CD14-positive monocyte (primary cell): ENCODE measurements around the gene TRAPPC14. TPM values are rescaled to one million over a fixed set of nuclear protein-coding genes. Genes with fewer than 3 reads are reported as not detected.

ENCODE experiments used
- DNase-seq, 3 donors: peaks; one replicate each; pipeline ENCODE4 v3.0.0-alpha.2; 2011 to 2022
- H2AFZ ChIP-seq: 2 replicates; pipeline ENCODE4 v1.6.0; 2012; ENCODE audit warnings: mild to moderate bottlenecking, low read depth, low read length, inconsistent platforms; ENCODE audit not compliant: insufficient read depth, poor library complexity, severe bottlenecking
- H3K27ac ChIP-seq, 2 donors: 1 replicate in 1 of 2; 2 replicates in 1 of 2; pipeline ENCODE4 v1.5.1; 2012 to 2013; ENCODE audit warnings: low read length in 2 of 2, control low read depth in 1 of 2, inconsistent platforms in 1 of 2, low read depth in 1 of 2, mild to moderate bottlenecking in 1 of 2
- H3K27me3 ChIP-seq, 2 donors: one replicate each; pipeline versions ENCODE4 v1.6.0 to v1.6.1; 2011 to 2013; ENCODE audit warnings: low read length in 2 of 2; ENCODE audit not compliant: control insufficient read depth in 2 of 2, insufficient read depth in 2 of 2
- H3K36me3 ChIP-seq, 2 donors: replicated peaks in 1 of 2; 1 replicate in 1 of 2; 2 replicates in 1 of 2; pipeline versions ENCODE4 v1.5.1 to v1.6.1; 2012 to 2013; ENCODE audit warnings: low read length in 2 of 2, control low read depth in 1 of 2, inconsistent platforms in 1 of 2, mild to moderate bottlenecking in 1 of 2; ENCODE audit not compliant: insufficient read depth in 2 of 2, control insufficient read depth in 1 of 2
- H3K4me1 ChIP-seq, 2 donors: 1 replicate in 1 of 2; 2 replicates in 1 of 2; pipeline versions ENCODE4 v1.5.1 to v1.6.1; 2012 to 2013; ENCODE audit warnings: low read length in 2 of 2, control low read depth in 1 of 2, inconsistent platforms in 1 of 2, mild to moderate bottlenecking in 1 of 2, moderate library complexity in 1 of 2; ENCODE audit not compliant: insufficient read depth in 2 of 2, control insufficient read depth in 1 of 2
- H3K4me2 ChIP-seq: replicated peaks from 2 replicates; pipeline ENCODE3; 2012; ENCODE audit warnings: low read length, moderate library complexity, mild to moderate bottlenecking; ENCODE audit not compliant: poor library complexity, severe bottlenecking; ENCODE audit errors: extremely low read depth
- H3K4me3 ChIP-seq, 3 experiments: fragments of 200-600 bp in 1 of 3; sonication (generic) in 1 of 3; replicated peaks in 1 of 3; 1 replicate in 2 of 3; 2 replicates in 1 of 3; pipeline ENCODE4 v1.5.1; 2011 to 2013; ENCODE audit warnings: low read length in 3 of 3, mild to moderate bottlenecking in 3 of 3, control low read depth in 2 of 3, low read depth in 2 of 3, inconsistent platforms in 1 of 3, moderate library complexity in 1 of 3
- H3K79me2 ChIP-seq: 2 replicates; pipeline ENCODE4 v1.6.0; 2012; ENCODE audit warnings: mild to moderate bottlenecking, control low read depth, inconsistent platforms, low read length, moderate library complexity; ENCODE audit not compliant: insufficient read depth
- H3K9ac ChIP-seq: 2 replicates; pipeline ENCODE4 v1.6.0; 2017; ENCODE audit warnings: low read length, mild to moderate bottlenecking; ENCODE audit not compliant: insufficient read depth, poor library complexity, severe bottlenecking
- H3K9me3 ChIP-seq, 2 donors: replicated peaks in 1 of 2; 1 replicate in 1 of 2; 2 replicates in 1 of 2; pipeline versions ENCODE4 v1.5.1 to v1.6.1; 2012 to 2013; ENCODE audit warnings: low read length in 2 of 2, control low read depth in 1 of 2; ENCODE audit not compliant: control insufficient read depth in 1 of 2, insufficient read depth in 1 of 2
- H4K20me1 ChIP-seq: 2 replicates; pipeline ENCODE4 v1.6.0; 2012; ENCODE audit warnings: mild to moderate bottlenecking, low read length, control low read depth, moderate library complexity; ENCODE audit not compliant: insufficient read depth
- H3K27ac Mint-ChIP-seq, 7 donors: one replicate each; pipeline ENCODE4 v1.8.0; 2020; ENCODE audit warnings: mild to moderate bottlenecking in 7 of 7, mixed read lengths in 7 of 7, moderate library complexity in 6 of 7, inconsistent platforms in 2 of 7
- H3K27me3 Mint-ChIP-seq, 3 donors: one replicate each; pipeline ENCODE4 v1.8.0; 2021 to 2022; ENCODE audit warnings: low read depth in 3 of 3, mild to moderate bottlenecking in 3 of 3, mixed read lengths in 3 of 3, moderate library complexity in 3 of 3, inconsistent platforms in 1 of 3
- H3K36me3 Mint-ChIP-seq, 2 donors: one replicate each; pipeline ENCODE4 v1.8.0; 2020; ENCODE audit warnings: mixed read lengths in 2 of 2, inconsistent platforms in 1 of 2, mild to moderate bottlenecking in 1 of 2
- H3K4me1 Mint-ChIP-seq: one replicate; pipeline ENCODE4 v1.8.0; 2020; ENCODE audit warnings: mild to moderate bottlenecking, mixed read lengths
- H3K4me3 Mint-ChIP-seq, 2 donors: one replicate each; pipeline ENCODE4 v1.8.0; 2020; ENCODE audit warnings: mild to moderate bottlenecking in 2 of 2, mixed read lengths in 2 of 2, moderate library complexity in 1 of 2
- H3K9me3 Mint-ChIP-seq, 7 donors: one replicate each; pipeline ENCODE4 v1.8.0; 2020 to 2022; ENCODE audit warnings: mixed read lengths in 7 of 7, mild to moderate bottlenecking in 6 of 7, moderate library complexity in 6 of 7, inconsistent platforms in 2 of 7
- WGBS: methylation state at CpG from one replicate; pipeline ENCODE4 v1.1.5; 2013; ENCODE audit warnings: missing lambda C conversion rate; ENCODE audit not compliant: insufficient coverage; 5-methylcytosine and 5-hydroxymethylcytosine counted together
- intact Hi-C, 2 donors: fragments of 100-400 bp; cut with micrococcal nuclease; formaldehyde crosslinking; loops; one replicate each; pipeline versions ENCODE4 v1.15.0 to v1.15.1; 2023
- polyA plus RNA-seq, 3 donors: library from polyadenylated mRNA; depleted of rRNA in 1 of 3; unstranded in 2 of 3; stranded (reverse) in 1 of 3; fragments of 300-500 nt in 2 of 3; fragments of >200 nt in 1 of 3; fragmentation: Illumina TruSeq in 2 of 3; gene quantifications; 1 replicate in 2 of 3; 2 replicates in 1 of 3; pipeline ENCODE4 v1.2.3, GENCODE V29; 2012 to 2021
- TF ChIP-seq, protein P1 (sequence below): fragments of 200-600 bp; IDR thresholded peaks from one replicate; pipeline ENCODE4 v1.8.0; 2022; ENCODE audit warnings: antibody characterized with exemption, mild to moderate bottlenecking

The TRAPPC14 gene
- polyA plus RNA-seq, 3 donors, result 1.0 to 38.4 (median 1.6) TPM

- H3K4me2 ChIP-seq, result peak overlapping the region; percentile 70
- H3K27me3 ChIP-seq, result peaks cover 38 to 65% of the 10 kb centered on the region in 2 donors
- no peak for DNase-seq
- H3K36me3 ChIP-seq, result no peaks in the 10 kb centered on the region
- H3K4me1 Mint-ChIP-seq, result peaks cover 41% of the 10 kb centered on the region
- H2AFZ ChIP-seq, result peak overlapping the region; percentile 59
- peak overlapping the region in 1 of 7 donors; percentile 83 for H3K27ac Mint-ChIP-seq
- H3K9ac ChIP-seq, result peak overlapping the region; percentile 5
- peaks cover 0 to 11% of the 10 kb centered on the region in 2 donors for H3K9me3 ChIP-seq
- no peak overlapping the region for H3K27ac ChIP-seq
- H4K20me1 ChIP-seq, result no peaks in the 10 kb centered on the region
- intact Hi-C loops, result no loop called here
- peak overlapping the region; percentile 78 to 94 for H3K4me3 Mint-ChIP-seq
- H3K9me3 Mint-ChIP-seq, result peaks cover 0 to 22% (median 9%) of the 10 kb centered on the region in 7 donors
- H3K4me3 ChIP-seq, result peak overlapping the region in 2 of 3 experiments; percentile 1 to 68
- H3K27me3 Mint-ChIP-seq, result peaks cover 64 to 84% (median 70%) of the 10 kb centered on the region in 3 donors
- H3K4me1 ChIP-seq, result peaks cover 36 to 42% of the 10 kb centered on the region in 2 donors
- H3K79me2 ChIP-seq, result no peaks in the 10 kb centered on the region
- peaks cover 4 to 16% of the 10 kb centered on the region in 2 donors for H3K36me3 Mint-ChIP-seq
- WGBS, result 0% methylated on average over 9 of the region's 11 CpGs
- TF ChIP-seq, protein P1, sequence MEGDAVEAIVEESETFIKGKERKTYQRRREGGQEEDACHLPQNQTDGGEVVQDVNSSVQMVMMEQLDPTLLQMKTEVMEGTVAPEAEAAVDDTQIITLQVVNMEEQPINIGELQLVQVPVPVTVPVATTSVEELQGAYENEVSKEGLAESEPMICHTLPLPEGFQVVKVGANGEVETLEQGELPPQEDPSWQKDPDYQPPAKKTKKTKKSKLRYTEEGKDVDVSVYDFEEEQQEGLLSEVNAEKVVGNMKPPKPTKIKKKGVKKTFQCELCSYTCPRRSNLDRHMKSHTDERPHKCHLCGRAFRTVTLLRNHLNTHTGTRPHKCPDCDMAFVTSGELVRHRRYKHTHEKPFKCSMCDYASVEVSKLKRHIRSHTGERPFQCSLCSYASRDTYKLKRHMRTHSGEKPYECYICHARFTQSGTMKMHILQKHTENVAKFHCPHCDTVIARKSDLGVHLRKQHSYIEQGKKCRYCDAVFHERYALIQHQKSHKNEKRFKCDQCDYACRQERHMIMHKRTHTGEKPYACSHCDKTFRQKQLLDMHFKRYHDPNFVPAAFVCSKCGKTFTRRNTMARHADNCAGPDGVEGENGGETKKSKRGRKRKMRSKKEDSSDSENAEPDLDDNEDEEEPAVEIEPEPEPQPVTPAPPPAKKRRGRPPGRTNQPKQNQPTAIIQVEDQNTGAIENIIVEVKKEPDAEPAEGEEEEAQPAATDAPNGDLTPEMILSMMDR, result no peak
These were observed 9.4 kb upstream of the TRAPPC14 start for GRCh38 chr7:100167912-100168323.

DNA sequence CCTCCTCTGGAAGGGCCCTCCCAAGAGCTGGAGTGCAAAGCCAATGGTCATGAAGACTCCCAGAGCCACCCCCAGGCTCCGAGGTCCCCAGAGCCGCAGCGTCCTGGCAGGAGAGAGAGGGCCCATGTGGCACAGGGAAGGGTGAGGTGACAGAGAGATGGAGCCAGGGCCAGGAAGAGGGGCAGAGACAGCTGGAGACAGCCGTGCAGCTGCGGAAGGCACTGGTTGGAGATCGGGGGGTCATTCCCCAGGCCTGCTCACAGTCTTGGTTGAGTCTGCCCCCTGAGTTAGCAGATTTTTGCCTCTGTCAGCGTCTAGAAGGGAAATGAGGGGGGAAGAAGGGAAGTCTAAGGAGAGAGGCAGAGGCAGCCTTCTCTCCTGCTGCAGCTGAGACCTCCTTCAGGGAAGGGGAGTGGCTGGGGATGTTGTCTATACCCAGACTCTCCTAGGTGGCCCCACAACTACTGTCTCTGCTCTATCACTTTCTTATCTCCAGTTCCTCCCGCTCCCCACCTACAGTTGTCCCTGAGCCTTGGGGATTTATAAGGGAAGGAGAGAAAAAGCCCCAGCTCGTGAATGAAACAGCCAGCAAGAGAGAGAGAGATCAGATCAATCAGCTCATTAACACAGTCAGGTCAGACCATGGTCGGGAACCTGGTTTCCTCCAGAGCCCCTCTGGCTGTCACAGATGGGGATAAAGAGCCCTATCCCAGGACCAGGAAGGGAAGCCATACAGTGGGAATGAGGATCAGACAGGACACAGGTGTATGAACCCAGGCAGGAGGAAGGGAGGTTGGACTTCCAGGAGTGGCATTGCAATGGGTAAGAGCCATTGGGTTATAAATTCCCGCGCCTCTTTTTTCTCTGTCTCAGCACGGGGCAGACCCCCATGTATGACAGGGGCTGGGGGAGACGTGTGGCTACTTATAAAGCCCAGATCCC is 8.7 kb upstream of the TRAPPC14 start:
- peak overlapping the region in 2 of 7 donors; percentile 18 to 65 for H3K27ac Mint-ChIP-seq
- H4K20me1 ChIP-seq, result no peaks in the 10 kb centered on the region
- H2AFZ ChIP-seq, result peak overlapping the region; percentile 41
- peak overlapping the region; percentile 31 to 94 for H3K4me3 Mint-ChIP-seq
- no peak for DNase-seq
- H3K27me3 ChIP-seq, result peaks cover 36 to 63% of the 10 kb centered on the region in 2 donors
- peaks cover 4 to 16% of the 10 kb centered on the region in 2 donors for H3K36me3 Mint-ChIP-seq
- no peak overlapping the region for H3K9ac ChIP-seq
- H3K4me1 ChIP-seq, result peaks cover 36 to 42% of the 10 kb centered on the region in 2 donors
- intact Hi-C loops, result no loop called here
- peak overlapping the region; percentile 70 for H3K4me2 ChIP-seq
- peak overlapping the region in 1 of 3 experiments; percentile 68 for H3K4me3 ChIP-seq
- H3K36me3 ChIP-seq, result no peaks in the 10 kb centered on the region
- 4% methylated on average over 7 of the region's 14 CpGs for WGBS
- no peaks in the 10 kb centered on the region for H3K79me2 ChIP-seq
- TF ChIP-seq, protein P1, result no peak
- peaks cover 41% of the 10 kb centered on the region for H3K4me1 Mint-ChIP-seq
- peaks cover 64 to 86% (median 68%) of the 10 kb centered on the region in 3 donors for H3K27me3 Mint-ChIP-seq
- peaks cover 0 to 22% (median 9%) of the 10 kb centered on the region in 7 donors for H3K9me3 Mint-ChIP-seq
- H3K9me3 ChIP-seq, result peaks cover 0 to 11% of the 10 kb centered on the region in 2 donors
- no peak overlapping the region for H3K27ac ChIP-seq
